ENCODE measurements around the gene KANSL1L.

The KANSL1L gene

GRCh38 chr2:210086292-210086691 lies 84.9 kb downstream of the KANSL1L start:
- DNase-seq (ENCODE audit: extremely low read depth, low read depth), result no peak
- no peak overlapping the region for H3K4me3 ChIP-seq (replicated peaks; ENCODE audit: low read depth, low read length)
- no peak for TF ChIP-seq CTCF (IDR thresholded peaks at IDR 0.05; ENCODE audit: low read depth, low read length, missing control alignments)

- peak; percentile 5 for DNase-seq (ENCODE audit: extremely low read depth, low read depth)
- peak; percentile 63 for TF ChIP-seq CTCF (IDR thresholded peaks at IDR 0.05; ENCODE audit: low read depth, low read length, missing control alignments)
- H3K4me3 ChIP-seq (replicated peaks; ENCODE audit: low read depth, low read length), result no peak overlapping the region
These were observed 98.2 kb downstream of the KANSL1L start for GRCh38 chr2:210072922-210073509.

GRCh38 chr2:210072493-210072892 lies 98.7 kb downstream of the KANSL1L start:
- no peak for DNase-seq (ENCODE audit: extremely low read depth, low read depth)
- no peak overlapping the region for H3K4me3 ChIP-seq (replicated peaks; ENCODE audit: low read depth, low read length)
- no peak for TF ChIP-seq CTCF (IDR thresholded peaks at IDR 0.05; ENCODE audit: low read depth, low read length, missing control alignments)

- TF ChIP-seq CTCF (IDR thresholded peaks at IDR 0.05; ENCODE audit: low read depth, low read length, missing control alignments), result no peak
- no peak for DNase-seq (ENCODE audit: extremely low read depth, low read depth)
- H3K4me3 ChIP-seq (replicated peaks; ENCODE audit: low read depth, low read length), result no peak overlapping the region
These were observed 107.9 kb downstream of the KANSL1L start for GRCh38 chr2:210063306-210063705.

GRCh38 chr2:210055825-210056224 lies 115.4 kb downstream of the KANSL1L start:
- no peak for TF ChIP-seq CTCF (IDR thresholded peaks at IDR 0.05; ENCODE audit: low read depth, low read length, missing control alignments)
- no peak overlapping the region for H3K4me3 ChIP-seq (replicated peaks; ENCODE audit: low read depth, low read length)
- no peak for DNase-seq (ENCODE audit: extremely low read depth, low read depth)

- TF ChIP-seq CTCF (IDR thresholded peaks at IDR 0.05; ENCODE audit: low read depth, low read length, missing control alignments), result no peak
- H3K4me3 ChIP-seq (replicated peaks; ENCODE audit: low read depth, low read length), result no peak overlapping the region
These were observed 116.5 kb downstream of the KANSL1L start for GRCh38 chr2:210054696-210055095.

GRCh38 chr2:210050885-210051284 lies 120.3 kb downstream of the KANSL1L start:
- no peak for TF ChIP-seq CTCF (IDR thresholded peaks at IDR 0.05; ENCODE audit: low read depth, low read length, missing control alignments)
- H3K4me3 ChIP-seq (replicated peaks; ENCODE audit: low read depth, low read length), result no peak overlapping the region
- no peak for DNase-seq (ENCODE audit: extremely low read depth, low read depth)

More at GRCh38 chr2:210054696-210055095, 116.5 kb downstream of the KANSL1L start:
- DNase-seq (ENCODE audit: extremely low read depth, low read depth), result no peak

Measured in HFF-Myc (cell line).